Measurements from ENCODE around the gene NOC2L. TPM values are rescaled to one million over a fixed set of nuclear protein-coding genes. Genes with fewer than 3 reads are reported as not detected.

NOC2L gene
- total RNA-seq, 2 experiments from 2014 or later = 77.9 to 99.0 TPM

DNA sequence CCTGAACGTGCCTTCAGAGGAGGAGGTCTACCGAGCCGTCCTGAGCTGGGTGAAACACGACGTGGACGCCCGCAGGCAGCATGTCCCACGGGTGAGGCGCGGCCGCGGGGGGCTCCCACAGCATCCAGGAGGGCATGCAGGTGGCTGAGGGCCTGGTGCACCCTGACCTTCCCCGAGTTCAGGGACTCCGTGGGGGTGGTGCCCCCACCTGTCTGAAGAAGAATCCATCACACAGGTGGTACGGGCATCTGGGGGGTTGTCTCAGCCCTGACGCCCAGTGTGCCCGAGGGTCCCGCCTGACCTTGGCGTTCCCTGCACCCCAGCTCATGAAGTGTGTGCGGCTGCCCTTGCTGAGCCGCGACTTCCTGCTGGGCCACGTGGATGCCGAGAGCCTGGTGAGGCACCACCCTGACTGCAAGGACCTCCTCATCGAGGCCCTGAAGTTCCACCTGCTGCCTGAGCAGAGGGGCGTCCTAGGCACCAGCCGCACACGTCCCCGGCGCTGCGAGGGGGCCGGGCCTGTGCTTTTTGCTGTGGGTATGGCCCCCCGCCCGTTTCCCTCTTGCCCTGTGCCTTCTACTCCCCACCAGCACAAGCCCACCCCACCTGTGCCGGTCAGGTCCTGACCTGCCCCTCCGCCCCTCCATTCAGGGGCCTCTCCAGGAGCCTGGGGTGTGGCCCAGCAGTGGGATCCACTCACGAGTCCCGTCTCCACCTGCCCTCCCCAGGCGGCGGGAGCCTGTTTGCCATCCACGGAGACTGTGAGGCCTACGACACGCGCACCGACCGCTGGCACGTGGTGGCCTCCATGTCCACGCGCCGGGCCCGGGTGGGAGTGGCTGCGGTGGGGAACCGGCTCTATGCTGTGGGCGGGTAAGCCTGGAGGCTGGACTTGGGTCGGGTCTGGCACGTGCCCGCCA lies 3.6 kb upstream of the NOC2L start:
- POLR2A ChIA-PET = no interaction called here
- intact Hi-C loops (cut with micrococcal nuclease; ENCODE audit: unreplicated experiment) = no loop called here
- Histone ChIP-seq H3K4me1 (ENCODE audit: insufficient read depth, low read length, poor library complexity, severe bottlenecking) (peaks cover 12% of the 10 kb centered on the region), H3K9me2 (ENCODE audit: insufficient read depth, low read length) (no peaks in the 10 kb centered on the region), H3K79me2 (ENCODE audit: insufficient read depth, low read depth, low read length) (peaks cover 14% of the 10 kb centered on the region), H3K27ac (ENCODE audit: low read depth, low read length, poor library complexity, severe bottlenecking) (no peak overlapping the region), H3K4me2 (ENCODE audit: low read length) (no peak overlapping the region), H4K20me1 (ENCODE audit: insufficient read depth, low read length) (peaks cover 3% of the 10 kb centered on the region; the same call in 1 of the 2 replicates), H3K36me3 (ENCODE audit: insufficient read depth, low read length) (no peaks in the 10 kb centered on the region), H3K4me3 (ENCODE audit: low read depth, low read length, poor library complexity, severe bottlenecking) (no peak overlapping the region), H3K9me3 (ENCODE audit: low read length) (no peaks in the 10 kb centered on the region), H2AFZ (ENCODE audit: low read length) (no peak overlapping the region)
- DNase-seq (ENCODE audit: low spot score) = no peak
- CTCF ChIA-PET (ENCODE audit: unreplicated experiment) = no interaction called here
- TF ChIP-seq EZH2phosphoT487 (IDR thresholded peaks at IDR 0.05; ENCODE audit: borderline replicate concordance, low read depth, low read length) = no peak
- TF ChIP-seq, protein P1, sequence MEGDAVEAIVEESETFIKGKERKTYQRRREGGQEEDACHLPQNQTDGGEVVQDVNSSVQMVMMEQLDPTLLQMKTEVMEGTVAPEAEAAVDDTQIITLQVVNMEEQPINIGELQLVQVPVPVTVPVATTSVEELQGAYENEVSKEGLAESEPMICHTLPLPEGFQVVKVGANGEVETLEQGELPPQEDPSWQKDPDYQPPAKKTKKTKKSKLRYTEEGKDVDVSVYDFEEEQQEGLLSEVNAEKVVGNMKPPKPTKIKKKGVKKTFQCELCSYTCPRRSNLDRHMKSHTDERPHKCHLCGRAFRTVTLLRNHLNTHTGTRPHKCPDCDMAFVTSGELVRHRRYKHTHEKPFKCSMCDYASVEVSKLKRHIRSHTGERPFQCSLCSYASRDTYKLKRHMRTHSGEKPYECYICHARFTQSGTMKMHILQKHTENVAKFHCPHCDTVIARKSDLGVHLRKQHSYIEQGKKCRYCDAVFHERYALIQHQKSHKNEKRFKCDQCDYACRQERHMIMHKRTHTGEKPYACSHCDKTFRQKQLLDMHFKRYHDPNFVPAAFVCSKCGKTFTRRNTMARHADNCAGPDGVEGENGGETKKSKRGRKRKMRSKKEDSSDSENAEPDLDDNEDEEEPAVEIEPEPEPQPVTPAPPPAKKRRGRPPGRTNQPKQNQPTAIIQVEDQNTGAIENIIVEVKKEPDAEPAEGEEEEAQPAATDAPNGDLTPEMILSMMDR (conservative IDR thresholded peaks at IDR 0.05; ENCODE audit: low read length) = no peak
- BruUV-seq (replicated peaks) = no TSS peak

DNA sequence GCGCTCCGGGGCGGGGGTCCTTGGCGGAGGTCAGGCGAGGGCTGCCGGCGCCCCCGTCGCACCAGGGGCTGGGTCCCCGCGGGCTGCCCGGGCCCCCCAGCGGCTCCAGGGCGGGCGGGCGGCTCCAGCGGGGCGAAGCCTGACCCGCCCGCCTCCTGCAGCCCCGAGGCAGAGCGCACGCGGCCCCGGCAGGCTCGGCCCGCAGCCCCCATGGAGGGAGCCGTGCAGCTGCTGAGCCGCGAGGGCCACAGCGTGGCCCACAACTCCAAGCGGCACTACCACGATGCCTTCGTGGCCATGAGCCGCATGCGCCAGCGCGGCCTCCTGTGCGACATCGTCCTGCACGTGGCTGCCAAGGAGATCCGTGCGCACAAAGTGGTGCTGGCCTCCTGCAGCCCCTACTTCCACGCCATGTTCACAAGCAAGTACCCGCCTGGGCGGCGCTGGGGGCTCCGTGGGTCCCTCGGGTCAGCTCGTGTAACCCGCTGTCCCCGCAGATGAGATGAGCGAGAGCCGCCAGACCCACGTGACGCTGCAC lies 2.1 kb upstream of the NOC2L start:
- peaks cover 4% of the 10 kb centered on the region; the same call in 1 of the 2 replicates for H4K20me1 ChIP-seq (ENCODE audit: insufficient read depth, low read length)
- H3K27ac ChIP-seq (ENCODE audit: low read depth, low read length, poor library complexity, severe bottlenecking) = no peak overlapping the region
- H3K9me2 ChIP-seq (ENCODE audit: insufficient read depth, low read length) = no peaks in the 10 kb centered on the region
- no peaks in the 10 kb centered on the region for H3K9me3 ChIP-seq (ENCODE audit: low read length)
- ChIA-PET POLR2A (no interaction called here), CTCF (ENCODE audit: unreplicated experiment) (interaction anchor here (0.6 kb wide), 1 partner anchor 93 kb away, joined by 5 read pairs; no protein-coding TSS in a partner anchor)
- DNase-seq (ENCODE audit: low spot score) = no peak
- intact Hi-C loops (cut with micrococcal nuclease; ENCODE audit: unreplicated experiment) = no loop called here
- no TSS peak for BruUV-seq (replicated peaks)
- H3K4me3 ChIP-seq (ENCODE audit: low read depth, low read length, poor library complexity, severe bottlenecking) = peak overlapping the region; percentile 81
- peaks cover 16% of the 10 kb centered on the region for H3K4me1 ChIP-seq (ENCODE audit: insufficient read depth, low read length, poor library complexity, severe bottlenecking)
- no peak overlapping the region for H2AFZ ChIP-seq (ENCODE audit: low read length)
- peaks cover 10% of the 10 kb centered on the region; the same call in 1 of the 2 replicates for H3K36me3 ChIP-seq (ENCODE audit: insufficient read depth, low read length)
- no peak for TF ChIP-seq EZH2phosphoT487 (IDR thresholded peaks at IDR 0.05; ENCODE audit: borderline replicate concordance, low read depth, low read length)
- TF ChIP-seq, protein P1 (conservative IDR thresholded peaks at IDR 0.05; ENCODE audit: low read length) = no peak
- peaks cover 20% of the 10 kb centered on the region for H3K79me2 ChIP-seq (ENCODE audit: insufficient read depth, low read depth, low read length)
- H3K4me2 ChIP-seq (ENCODE audit: low read length) = peak overlapping the region; percentile 65

Data from OCI-LY7 (cell line).